Measurements from ENCODE around the gene CYP2C19. TPM values are rescaled to one million over a fixed set of nuclear protein-coding genes. Genes with fewer than 3 reads are reported as not detected.

Gene CYP2C19
- polyA plus RNA-seq, 3 donors: not detected

GRCh38 chr10:94879214-94879613, 116.7 kb downstream of the CYP2C19 start:
- Histone ChIP-seq H3K27ac (ENCODE audit: low read depth in 1 of 2, low read length in 2 of 2) (no peak overlapping the region), H3K9ac (ENCODE audit: insufficient read depth, low read length, poor library complexity, severe bottlenecking) (no peak overlapping the region), H3K79me2 (ENCODE audit: insufficient read depth, low read length) (no peaks in the 10 kb centered on the region), H3K4me2 (replicated peaks; ENCODE audit: extremely low read depth, low read length, poor library complexity, severe bottlenecking) (no peak overlapping the region), H2AFZ (ENCODE audit: insufficient read depth, low read depth, low read length, poor library complexity, severe bottlenecking) (no peak overlapping the region), H4K20me1 (ENCODE audit: insufficient read depth, low read length) (no peaks in the 10 kb centered on the region), H3K4me1 (ENCODE audit: control insufficient read depth in 1 of 2, insufficient read depth in 2 of 2, low read length in 2 of 2) (no peaks in the 10 kb centered on the region), H3K27me3 (ENCODE audit: control insufficient read depth in 2 of 2, insufficient read depth in 2 of 2, low read length in 2 of 2) (no peaks in the 10 kb centered on the region), H3K4me3 (replicated peaks in 1 of 3; ENCODE audit: low read depth in 2 of 3, low read length in 3 of 3) (no peak overlapping the region), H3K36me3 (replicated peaks in 1 of 2; ENCODE audit: control insufficient read depth in 1 of 2, insufficient read depth in 2 of 2, low read length in 2 of 2) (no peaks in the 10 kb centered on the region), H3K9me3 (replicated peaks in 1 of 2; ENCODE audit: control insufficient read depth in 1 of 2, insufficient read depth in 1 of 2, low read length in 2 of 2) (peaks cover 0 to 10% of the 10 kb centered on the region in 2 donors)
- H3K36me3 Mint-ChIP-seq: no peaks in the 10 kb centered on the region
- no peak for DNase-seq
- no peak overlapping the region for H3K27ac Mint-ChIP-seq
- H3K27me3 Mint-ChIP-seq (ENCODE audit: low read depth in 3 of 3): peaks cover 0 to 1% (median 0%) of the 10 kb centered on the region in 3 donors
- intact Hi-C loops (cut with micrococcal nuclease): no loop called here
- no peak for TF ChIP-seq CTCF (IDR thresholded peaks at IDR 0.05)
- WGBS (ENCODE audit: insufficient coverage): no CpG with 5 or more reads among the region's 1 CpG
- H3K4me3 Mint-ChIP-seq: no peak overlapping the region
- H3K9me3 Mint-ChIP-seq: peaks cover 3 to 9% (median 4%) of the 10 kb centered on the region in 7 donors
- H3K4me1 Mint-ChIP-seq: no peaks in the 10 kb centered on the region

- WGBS (ENCODE audit: insufficient coverage): no CpG with 5 or more reads among the region's 3 CpGs
- H3K9me3 ChIP-seq (replicated peaks in 1 of 2; ENCODE audit: control insufficient read depth in 1 of 2, insufficient read depth in 1 of 2, low read length in 2 of 2): peaks cover 0 to 8% of the 10 kb centered on the region in 2 donors
- no peaks in the 10 kb centered on the region for H3K4me1 Mint-ChIP-seq
- H3K27me3 ChIP-seq (ENCODE audit: control insufficient read depth in 2 of 2, insufficient read depth in 2 of 2, low read length in 2 of 2): no peaks in the 10 kb centered on the region
- H3K27ac ChIP-seq (ENCODE audit: low read depth in 1 of 2, low read length in 2 of 2): no peak overlapping the region
- H3K27me3 Mint-ChIP-seq (ENCODE audit: low read depth in 3 of 3): peaks cover 0 to 2% (median 0%) of the 10 kb centered on the region in 3 donors
- no peak overlapping the region for H3K9ac ChIP-seq (ENCODE audit: insufficient read depth, low read length, poor library complexity, severe bottlenecking)
- intact Hi-C loops (cut with micrococcal nuclease): no loop called here
- no peaks in the 10 kb centered on the region for H3K4me1 ChIP-seq (ENCODE audit: control insufficient read depth in 1 of 2, insufficient read depth in 2 of 2, low read length in 2 of 2)
- H3K79me2 ChIP-seq (ENCODE audit: insufficient read depth, low read length): no peaks in the 10 kb centered on the region
- no peak for DNase-seq
- no peak overlapping the region for H3K4me3 ChIP-seq (replicated peaks in 1 of 3; ENCODE audit: low read depth in 2 of 3, low read length in 3 of 3)
- H3K36me3 ChIP-seq (replicated peaks in 1 of 2; ENCODE audit: control insufficient read depth in 1 of 2, insufficient read depth in 2 of 2, low read length in 2 of 2): no peaks in the 10 kb centered on the region
- no peak overlapping the region for H3K27ac Mint-ChIP-seq
- no peaks in the 10 kb centered on the region for H4K20me1 ChIP-seq (ENCODE audit: insufficient read depth, low read length)
- peaks cover 0 to 27% (median 4%) of the 10 kb centered on the region in 7 donors for H3K9me3 Mint-ChIP-seq
- no peak overlapping the region for H3K4me2 ChIP-seq (replicated peaks; ENCODE audit: extremely low read depth, low read length, poor library complexity, severe bottlenecking)
- TF ChIP-seq CTCF (IDR thresholded peaks at IDR 0.05): no peak
- H3K4me3 Mint-ChIP-seq: no peak overlapping the region
- no peak overlapping the region for H2AFZ ChIP-seq (ENCODE audit: insufficient read depth, low read depth, low read length, poor library complexity, severe bottlenecking)
- H3K36me3 Mint-ChIP-seq: no peaks in the 10 kb centered on the region
Measured at GRCh38 chr10:94889123-94889522, 126.6 kb downstream of the CYP2C19 start.
